HG03135 (cell line): Measurements from ENCODE around the gene GAS2L3.

ENCODE experiments used
- ATAC-seq: cut with Tn5 transposase; IDR thresholded peaks from one replicate; pipeline ENCODE4 v1.9.1; 2021; ENCODE audit warnings: mild to moderate bottlenecking, moderate library complexity; ENCODE audit not compliant: unreplicated experiment

The GAS2L3 gene

DNA sequence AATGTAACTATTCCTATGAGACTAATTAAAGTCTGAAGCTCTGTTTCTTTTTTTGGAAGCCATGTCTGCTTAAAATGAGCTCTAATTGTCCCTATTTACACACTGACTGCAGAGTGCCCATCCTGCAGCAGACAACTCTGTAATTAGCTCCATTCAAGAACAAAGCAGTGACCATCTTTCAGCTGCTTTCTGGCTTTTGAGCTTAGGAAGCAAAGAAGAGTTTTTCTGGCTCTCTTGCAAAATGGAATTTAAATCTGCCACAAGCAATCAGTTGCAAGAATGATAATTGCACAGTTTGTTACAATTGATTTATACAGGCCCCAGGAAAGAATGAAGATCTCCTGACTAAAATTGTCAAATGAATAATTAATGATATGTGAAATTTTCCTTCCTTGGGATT, 83.4 kb downstream of the GAS2L3 start:
- ATAC-seq: no peak

DNA sequence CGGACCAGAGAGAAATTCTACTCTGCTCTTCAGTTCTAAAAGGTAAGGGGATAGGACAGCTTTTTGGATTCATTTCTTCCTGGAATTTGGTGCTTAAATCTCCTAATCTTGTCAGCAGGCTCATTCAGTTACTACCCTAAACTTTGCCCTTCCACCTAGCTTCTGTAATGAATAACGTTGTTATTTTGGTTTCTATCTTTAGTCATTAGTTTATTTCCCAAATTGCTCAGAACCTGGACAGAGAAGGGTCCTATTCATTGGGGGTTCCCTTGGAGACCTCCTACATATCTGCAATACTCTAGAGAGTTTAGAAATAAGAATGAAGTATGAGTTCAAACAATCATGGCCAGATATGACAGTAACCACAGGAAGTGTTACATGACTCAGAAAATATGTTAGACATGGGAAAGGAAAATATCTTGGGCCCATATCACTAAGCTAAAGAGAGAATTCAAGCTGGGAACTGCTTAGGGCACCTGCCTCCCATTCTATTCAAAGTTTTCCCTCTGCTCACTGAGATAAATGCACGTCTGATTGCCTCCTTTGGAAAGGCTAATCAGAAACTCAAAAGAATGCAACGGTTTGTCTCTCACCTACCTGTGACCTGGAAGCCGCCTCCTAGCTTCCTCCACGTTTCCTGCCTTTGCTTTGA, 87.9 kb downstream of the GAS2L3 start:
- no peak for ATAC-seq

DNA sequence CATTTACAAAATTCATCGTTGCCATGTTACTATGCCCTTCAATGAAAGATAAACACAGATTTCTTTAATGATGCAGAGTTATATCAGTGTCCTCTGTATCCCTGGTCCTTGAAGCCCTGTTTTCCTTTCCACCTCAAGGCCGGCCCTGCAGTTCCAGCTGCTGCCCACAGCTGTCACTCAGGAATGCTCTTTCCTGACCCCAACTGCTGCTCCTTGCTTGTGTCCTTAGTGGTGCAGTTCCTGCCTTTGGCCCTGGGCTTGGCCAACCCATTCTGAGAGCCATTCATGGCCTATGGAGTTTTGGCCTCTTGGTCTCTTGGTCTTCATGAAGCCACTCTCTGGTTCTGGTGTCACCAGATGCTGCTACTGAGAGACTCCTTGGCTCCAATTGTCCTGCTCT, 93.1 kb downstream of the GAS2L3 start:
- ATAC-seq: no peak

DNA sequence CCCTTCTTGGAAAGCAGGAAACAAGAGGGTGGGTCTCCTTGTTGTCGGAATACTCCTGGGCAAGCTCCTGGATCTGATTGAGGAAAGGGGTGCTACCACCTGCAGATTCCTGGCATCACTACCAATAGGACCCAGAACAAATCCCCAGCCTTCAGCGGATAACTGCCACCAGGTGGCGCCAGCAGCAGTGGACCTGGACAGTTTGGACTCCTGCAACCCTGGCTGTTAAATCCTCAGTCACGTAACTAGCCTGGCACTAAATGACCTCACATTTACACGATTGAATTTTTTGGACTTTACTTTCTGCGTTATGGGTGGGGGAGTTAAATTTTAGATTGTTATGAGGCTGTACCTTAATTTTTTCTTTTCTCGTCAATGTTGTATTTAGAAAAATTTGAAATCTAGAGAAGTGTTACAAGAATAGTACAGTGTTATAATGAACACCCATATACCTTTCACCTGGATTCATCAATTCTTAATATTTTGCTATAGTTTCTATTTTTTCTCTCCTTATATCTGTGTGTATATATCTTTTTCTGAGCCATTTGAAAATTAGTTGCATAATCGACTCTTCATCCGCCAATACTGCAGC, 95.6 kb downstream of the GAS2L3 start:
- ATAC-seq: peak; percentile 88

DNA sequence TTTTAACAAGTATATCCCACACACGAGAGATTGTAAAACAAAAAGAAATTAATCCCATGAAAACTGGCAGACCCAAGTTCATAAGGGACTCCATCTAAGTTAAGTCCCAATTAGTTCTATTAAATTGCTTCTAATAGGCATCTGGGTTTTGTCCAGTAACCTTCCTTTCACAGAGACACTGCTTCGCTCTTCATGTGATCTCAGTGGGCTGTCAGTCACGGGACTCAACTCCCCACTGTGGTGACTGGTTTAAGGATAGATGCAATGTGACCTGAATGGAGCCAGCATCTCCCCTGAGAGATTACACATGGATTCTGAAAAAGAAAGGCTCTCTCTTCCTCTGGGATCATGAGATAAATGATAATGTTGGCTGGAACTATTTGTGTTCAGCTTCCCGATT, 96.4 kb downstream of the GAS2L3 start:
- ATAC-seq: no peak

DNA sequence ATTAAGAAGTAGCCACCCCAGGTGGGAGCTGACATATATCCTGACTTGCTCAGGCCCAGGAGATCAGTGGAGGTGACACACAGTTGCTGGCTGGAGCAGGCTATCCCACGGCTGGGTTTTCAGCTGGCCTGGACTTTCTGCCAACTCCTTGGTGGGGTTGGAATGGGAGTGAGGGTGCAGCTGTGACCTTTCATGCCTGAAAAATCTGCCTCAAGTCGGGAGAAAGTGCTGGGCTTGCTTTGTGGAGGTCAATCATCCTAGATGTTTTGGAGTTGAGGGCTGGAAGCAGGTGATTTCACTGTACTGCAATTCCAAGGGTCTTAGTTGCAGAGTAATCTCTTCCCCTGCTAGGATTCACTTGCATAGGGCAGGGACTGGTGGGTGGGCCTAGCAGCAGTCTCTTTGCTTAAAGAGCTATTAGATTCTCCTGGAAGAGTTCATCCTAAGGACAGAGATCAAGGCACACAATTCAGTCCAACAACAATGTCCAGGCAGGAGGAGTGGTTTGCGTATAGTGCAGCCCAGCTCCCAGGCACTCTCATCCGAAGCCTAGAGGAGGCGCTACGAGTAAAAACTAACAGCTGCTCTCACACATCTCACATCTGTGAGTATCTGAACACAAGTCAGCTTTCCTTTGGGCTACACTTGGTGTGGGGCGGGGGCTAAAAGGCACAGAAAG, 98.1 kb downstream of the GAS2L3 start:
- no peak for ATAC-seq

DNA sequence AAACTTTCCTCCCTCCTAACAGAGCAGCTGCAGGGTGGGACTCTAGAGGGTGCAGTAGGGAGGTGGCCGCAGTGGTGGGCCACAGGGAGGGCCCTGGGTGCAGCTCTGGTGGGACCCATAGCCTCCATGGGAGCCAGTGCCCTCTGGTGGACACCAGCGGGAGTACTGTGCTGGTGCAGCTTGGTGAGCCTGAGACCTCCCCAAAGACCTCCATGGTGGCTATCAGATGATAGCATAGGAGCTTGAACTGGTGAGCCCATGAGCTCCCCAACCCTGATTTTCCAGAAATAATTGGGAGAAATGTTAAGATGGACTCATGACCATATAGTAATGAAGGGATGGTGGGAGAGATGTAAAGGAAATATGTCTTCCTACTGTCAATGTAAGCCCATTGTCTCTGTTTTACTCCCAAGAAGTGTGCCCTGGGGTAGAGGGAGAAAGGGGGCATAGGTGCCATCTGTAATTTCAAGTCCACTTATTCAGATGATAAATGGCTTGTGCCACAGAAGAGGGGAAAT, 98.7 kb downstream of the GAS2L3 start:
- ATAC-seq: no peak

DNA sequence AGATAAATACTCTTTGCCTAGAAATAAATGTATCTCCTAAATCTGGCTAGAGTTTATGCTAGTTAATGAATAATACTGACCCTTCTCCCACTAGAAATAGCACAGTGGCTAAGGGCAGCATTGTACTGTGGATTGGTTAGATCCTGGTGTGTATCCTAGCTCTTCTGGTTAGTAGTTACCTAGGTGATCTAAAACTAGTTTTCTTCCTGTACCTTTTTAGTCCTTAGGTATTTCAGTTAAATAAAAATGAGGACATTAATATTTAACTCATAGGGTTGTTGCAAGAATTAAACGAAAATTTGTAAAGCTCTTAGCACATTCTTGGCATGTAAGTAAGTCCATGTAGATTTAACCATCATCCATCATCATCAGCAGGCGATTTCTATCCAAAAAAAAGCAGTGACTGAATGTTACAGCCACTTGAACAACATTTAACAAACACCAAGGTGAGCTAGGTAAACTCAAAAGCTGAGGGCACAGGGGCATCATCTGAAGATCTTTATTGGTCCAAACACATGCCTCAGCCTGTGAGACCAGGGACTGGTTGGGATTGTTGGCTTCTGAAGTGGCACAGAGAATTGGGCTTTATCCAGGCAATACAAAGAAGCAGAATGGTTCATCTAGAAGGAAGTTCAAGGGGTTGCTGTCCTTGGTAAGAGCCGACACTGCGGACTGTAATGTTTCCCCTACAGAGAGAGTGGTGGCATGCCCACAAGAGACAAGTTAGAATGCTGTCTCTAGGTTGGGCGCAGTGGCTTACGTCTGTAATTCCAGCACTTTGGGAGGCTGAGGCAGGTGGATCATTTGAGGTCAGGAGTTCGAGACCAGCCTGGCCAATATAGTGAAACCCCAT, 100.8 kb downstream of the GAS2L3 start:
- no peak for ATAC-seq
